Activated T-helper 2 cell treated with anti-CD3 and anti-CD28 coated beads, Interferon-gamma antibody, Interleukin-2, Interleukin-4, amounts not matched to agents 10 μg/mL and 5 μg/mL and 100 μg/mL, durations not matched to agents 14 hours and 24 hours and 36 hours (primary cell): ENCODE data around the gene DDI2. TPM values are rescaled to one million over a fixed set of nuclear protein-coding genes. Genes with fewer than 3 reads are reported as not detected.
"Not testable (repeated sequence)": the region's sequence is repeated elsewhere in the genome, so short reads cannot be mapped to it uniquely, and the experiment has no call there.

Source experiments
- DNase-seq: peaks from one replicate; pipeline ENCODE4 v3.0.0; 2021; ENCODE audit warnings: low spot score
- H3K27ac Mint-ChIP-seq: one replicate; pipeline ENCODE4 v1.8.0; 2021; ENCODE audit warnings: mixed read lengths
- H3K27me3 Mint-ChIP-seq: one replicate; pipeline ENCODE4 v1.8.0; 2021; ENCODE audit warnings: low read depth, mixed read lengths
- H3K36me3 Mint-ChIP-seq: one replicate; pipeline ENCODE4 v1.8.0; 2021; ENCODE audit warnings: low read depth, mixed read lengths
- H3K4me1 Mint-ChIP-seq: one replicate; pipeline ENCODE4 v1.8.0; 2021; ENCODE audit warnings: low read depth, mixed read lengths
- H3K4me3 Mint-ChIP-seq: one replicate; pipeline ENCODE4 v1.8.0; 2021; ENCODE audit warnings: low read depth, mild to moderate bottlenecking, moderate library complexity, mixed read lengths
- H3K9me3 Mint-ChIP-seq: one replicate; pipeline ENCODE4 v1.8.0; 2021; ENCODE audit warnings: mixed read lengths
- intact Hi-C: fragments of 100-400 bp; cut with micrococcal nuclease; formaldehyde crosslinking; loops from one replicate; pipeline ENCODE4 v1.15.1; 2023
- total RNA-seq: library from RNA; stranded (reverse); gene quantifications from 2 replicates; pipeline ENCODE4 v1.2.3, GENCODE V29; 2022

Gene DDI2
- total RNA-seq, 1 donor from 2014 or later, result 46.4 TPM

GRCh38 chr1:15626269-15626950 is 9.2 kb downstream of the DDI2 start:
- peaks cover 41% of the 10 kb centered on the region for H3K4me1 Mint-ChIP-seq
- H3K9me3 Mint-ChIP-seq, result no peaks in the 10 kb centered on the region
- intact Hi-C loops, result no loop called here
- H3K27me3 Mint-ChIP-seq, result no peaks in the 10 kb centered on the region
- peak overlapping the region; percentile 15 for H3K27ac Mint-ChIP-seq
- DNase-seq, result no peak
- H3K4me3 Mint-ChIP-seq, result no peak overlapping the region
- peaks cover 48% of the 10 kb centered on the region for H3K36me3 Mint-ChIP-seq

- no peaks in the 10 kb centered on the region for H3K27me3 Mint-ChIP-seq
- DNase-seq, result no peak
- H3K36me3 Mint-ChIP-seq, result peaks cover 53% of the 10 kb centered on the region
- H3K4me1 Mint-ChIP-seq, result peaks cover 34% of the 10 kb centered on the region
- H3K27ac Mint-ChIP-seq, result peak overlapping the region; percentile 66
- intact Hi-C loops, result no loop called here
- no peak overlapping the region for H3K4me3 Mint-ChIP-seq
- no peaks in the 10 kb centered on the region for H3K9me3 Mint-ChIP-seq
Observed at GRCh38 chr1:15627343-15627988, 10.2 kb downstream of the DDI2 start.

- peak overlapping the region; percentile 66 for H3K27ac Mint-ChIP-seq
- H3K27me3 Mint-ChIP-seq, result no peaks in the 10 kb centered on the region
- intact Hi-C loops, result no loop called here
- peaks cover 53% of the 10 kb centered on the region for H3K36me3 Mint-ChIP-seq
- H3K9me3 Mint-ChIP-seq, result no peaks in the 10 kb centered on the region
- DNase-seq, result no peak
- peaks cover 28% of the 10 kb centered on the region for H3K4me1 Mint-ChIP-seq
- no peak overlapping the region for H3K4me3 Mint-ChIP-seq
Observed at GRCh38 chr1:15628003-15628402, 10.7 kb downstream of the DDI2 start.

DNA sequence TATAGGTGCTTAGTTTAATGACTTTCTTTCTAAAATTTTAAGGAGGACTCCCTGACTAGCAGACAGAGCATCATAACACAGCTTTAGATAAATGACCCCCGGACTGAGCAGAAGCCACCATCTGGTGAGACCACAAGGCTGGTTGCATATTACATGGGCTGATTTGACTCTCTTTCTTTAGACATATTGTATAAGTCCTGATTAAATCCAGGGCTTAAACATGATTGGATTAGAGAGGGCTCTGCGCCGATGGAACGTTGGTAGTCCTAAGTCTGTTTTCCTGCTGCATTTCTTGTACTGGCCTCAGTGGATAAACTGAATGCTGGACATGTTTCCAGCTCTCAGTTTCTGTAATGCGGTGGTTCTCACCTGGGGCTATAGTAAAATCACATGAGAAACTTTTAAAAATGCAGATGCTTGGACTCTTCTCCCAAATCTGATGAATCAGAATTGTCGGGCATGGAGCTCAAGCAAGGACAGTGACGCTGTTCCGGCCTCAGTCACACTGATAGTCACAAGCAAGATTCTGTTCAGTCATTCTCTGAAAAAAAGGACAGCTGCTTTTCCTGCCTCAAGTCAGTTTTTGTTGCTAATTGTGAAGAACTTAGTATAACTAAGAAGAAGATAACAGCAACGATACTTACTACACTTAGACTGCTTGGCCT is 16.6 kb downstream of the DDI2 start:
- no peaks in the 10 kb centered on the region for H3K9me3 Mint-ChIP-seq
- intact Hi-C loops, result no loop called here
- no peak for DNase-seq
- no peaks in the 10 kb centered on the region for H3K27me3 Mint-ChIP-seq
- H3K4me1 Mint-ChIP-seq, result no peaks in the 10 kb centered on the region
- peaks cover 78% of the 10 kb centered on the region for H3K36me3 Mint-ChIP-seq
- no peak overlapping the region for H3K27ac Mint-ChIP-seq
- H3K4me3 Mint-ChIP-seq, result no peak overlapping the region

DNA sequence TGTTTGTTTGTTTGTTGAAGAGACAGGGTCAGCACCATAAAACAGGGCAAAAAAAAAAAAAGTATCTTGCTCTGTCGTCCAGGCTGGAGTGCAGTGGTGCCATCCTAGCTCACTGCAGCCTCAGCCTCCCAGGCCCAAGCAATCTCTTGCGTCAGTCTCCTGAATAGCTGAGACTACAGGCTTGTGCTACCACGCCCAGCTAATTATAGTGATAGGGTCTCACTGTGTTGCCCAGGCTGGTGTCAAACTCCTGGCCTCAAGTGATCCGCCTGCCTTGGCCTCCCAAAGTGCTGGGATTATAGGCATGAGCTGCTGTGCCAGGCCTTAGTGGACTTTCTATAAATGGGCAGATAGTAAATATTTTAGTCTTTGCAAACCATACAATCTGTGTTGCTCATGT is 19.2 kb downstream of the DDI2 start:
- Mint-ChIP-seq H3K36me3 (peaks cover 74% of the 10 kb centered on the region), H3K4me1 (peaks cover 2% of the 10 kb centered on the region)

GRCh38 chr1:15637826-15638225 is 20.6 kb downstream of the DDI2 start:
- Mint-ChIP-seq H3K36me3 (peaks cover 74% of the 10 kb centered on the region), H3K27me3 (no peaks in the 10 kb centered on the region), H3K4me3 (no peak overlapping the region), H3K9me3 (no peaks in the 10 kb centered on the region), H3K4me1 (peaks cover 2% of the 10 kb centered on the region), H3K27ac (no peak overlapping the region)
- no peak for DNase-seq
- intact Hi-C loops, result no loop called here

More for the DNA sequence above, 19.2 kb downstream of the DDI2 start:
- Mint-ChIP-seq H3K9me3 (no peaks in the 10 kb centered on the region), H3K4me3 (no peak overlapping the region), H3K27me3 (no peaks in the 10 kb centered on the region), H3K27ac (no peak overlapping the region)
- DNase-seq, result no peak
- intact Hi-C loops, result no loop called here

DNA sequence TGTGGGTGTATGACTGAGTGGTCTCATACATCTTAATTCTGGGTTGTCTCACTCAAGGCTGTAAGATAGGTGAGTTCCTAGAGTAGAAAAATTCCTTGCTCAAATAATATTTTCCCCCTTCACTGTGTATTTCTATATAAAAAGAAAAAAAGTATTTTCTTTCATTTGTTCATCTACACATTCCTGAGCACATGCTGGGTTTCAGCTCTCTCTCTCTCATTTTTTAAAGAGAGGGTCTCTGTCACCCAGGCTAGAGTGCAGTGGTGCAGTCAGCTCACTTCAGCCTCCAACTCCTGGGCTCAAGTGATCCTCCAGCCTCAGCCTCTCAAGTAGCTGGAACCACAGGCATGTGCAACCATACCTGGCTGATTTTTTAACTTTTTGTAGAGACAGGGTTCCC is 22.0 kb downstream of the DDI2 start:
- H3K27me3 Mint-ChIP-seq, result no peaks in the 10 kb centered on the region
- H3K36me3 Mint-ChIP-seq, result peaks cover 75% of the 10 kb centered on the region
- H3K4me1 Mint-ChIP-seq, result peaks cover 2% of the 10 kb centered on the region
- H3K27ac Mint-ChIP-seq, result no peak overlapping the region
- H3K9me3 Mint-ChIP-seq, result no peaks in the 10 kb centered on the region
- intact Hi-C loops, result no loop called here
- H3K4me3 Mint-ChIP-seq, result no peak overlapping the region
- DNase-seq, result no peak

DNA sequence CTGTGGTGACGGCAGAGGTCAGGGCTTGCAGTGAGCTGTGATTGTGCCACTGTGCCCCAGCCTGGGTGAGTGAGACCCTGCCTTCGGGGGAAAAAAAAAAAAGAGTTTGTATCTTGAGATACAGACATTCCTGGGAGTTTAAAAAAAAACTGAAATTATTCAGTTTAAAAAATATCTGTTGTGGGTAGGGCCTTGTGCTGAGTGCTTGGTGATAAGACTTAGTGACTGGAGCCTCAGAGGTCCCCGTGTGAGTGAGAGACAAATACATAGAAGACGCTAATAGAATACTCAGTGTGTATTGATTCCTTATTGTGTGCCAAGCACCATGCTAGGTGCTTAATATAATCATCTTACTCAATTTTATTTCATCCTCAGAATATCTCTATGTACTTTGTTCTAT is 22.7 kb downstream of the DDI2 start:
- Mint-ChIP-seq H3K27ac (no peak overlapping the region), H3K36me3 (peaks cover 74% of the 10 kb centered on the region)

GRCh38 chr1:15640667-15641066 is 23.4 kb downstream of the DDI2 start:
- no peaks in the 10 kb centered on the region for H3K9me3 Mint-ChIP-seq
- H3K27me3 Mint-ChIP-seq, result no peaks in the 10 kb centered on the region
- no peak for DNase-seq
- intact Hi-C loops, result no loop called here
- no peak overlapping the region for H3K4me3 Mint-ChIP-seq
- H3K4me1 Mint-ChIP-seq, result peaks cover 2% of the 10 kb centered on the region
- peaks cover 77% of the 10 kb centered on the region for H3K36me3 Mint-ChIP-seq
- H3K27ac Mint-ChIP-seq, result peak overlapping the region; percentile 58

More for the DNA sequence above, 22.7 kb downstream of the DDI2 start:
- intact Hi-C loops, result no loop called here
- Mint-ChIP-seq H3K9me3 (no peaks in the 10 kb centered on the region), H3K4me1 (peaks cover 2% of the 10 kb centered on the region), H3K4me3 (no peak overlapping the region), H3K27me3 (no peaks in the 10 kb centered on the region)
- DNase-seq, result no peak

DNA sequence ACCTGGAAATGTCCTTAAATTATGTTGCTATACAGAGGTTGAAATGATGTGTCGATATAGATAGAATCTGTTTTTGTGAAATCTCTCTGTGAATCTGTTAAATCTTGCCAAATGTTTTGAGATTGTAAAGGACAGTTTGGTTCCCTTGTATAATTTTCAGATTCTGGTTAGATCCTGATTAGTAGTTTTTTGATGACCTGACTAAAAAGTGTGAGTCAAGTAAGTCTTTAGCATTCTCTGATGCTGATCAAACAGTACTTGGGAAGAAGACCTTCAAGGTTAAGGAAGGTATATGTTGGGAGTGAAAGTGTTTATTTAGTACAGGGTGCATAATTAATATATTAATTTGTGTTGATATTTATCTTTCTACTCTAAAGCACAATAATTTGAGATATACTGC is 32.7 kb downstream of the DDI2 start:
- intact Hi-C loops, result no loop called here
- H3K27ac Mint-ChIP-seq, result no peak overlapping the region
- no peak overlapping the region for H3K4me3 Mint-ChIP-seq
- no peaks in the 10 kb centered on the region for H3K27me3 Mint-ChIP-seq
- DNase-seq, result no peak
- H3K36me3 Mint-ChIP-seq, result peaks cover 53% of the 10 kb centered on the region
- no peaks in the 10 kb centered on the region for H3K9me3 Mint-ChIP-seq
- H3K4me1 Mint-ChIP-seq, result no peaks in the 10 kb centered on the region

DNA sequence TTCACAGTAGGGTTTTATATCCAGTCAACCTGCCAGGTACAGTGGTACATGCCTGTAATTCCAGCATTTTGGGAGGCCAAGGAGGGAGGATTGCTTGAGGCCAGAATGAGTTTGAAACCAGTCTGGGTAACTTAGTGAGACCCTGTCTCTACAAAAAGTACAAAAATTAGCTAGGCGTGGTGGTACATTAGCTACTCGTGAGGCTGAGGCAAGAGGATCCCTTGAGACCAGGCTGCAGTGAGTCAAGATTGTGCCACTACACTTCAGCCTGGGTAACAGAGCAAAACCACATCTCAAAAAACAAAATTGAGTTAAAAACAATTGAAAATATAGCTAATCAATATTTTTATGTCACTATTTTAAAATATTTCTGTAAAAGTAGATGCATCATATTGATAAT is 33.2 kb downstream of the DDI2 start:
- intact Hi-C loops, result no loop called here
- Mint-ChIP-seq H3K9me3 (no peaks in the 10 kb centered on the region), H3K4me1 (no peaks in the 10 kb centered on the region), H3K36me3 (peaks cover 52% of the 10 kb centered on the region), H3K27ac (no peak overlapping the region), H3K4me3 (no peak overlapping the region), H3K27me3 (no peaks in the 10 kb centered on the region)
- no peak for DNase-seq

DNA sequence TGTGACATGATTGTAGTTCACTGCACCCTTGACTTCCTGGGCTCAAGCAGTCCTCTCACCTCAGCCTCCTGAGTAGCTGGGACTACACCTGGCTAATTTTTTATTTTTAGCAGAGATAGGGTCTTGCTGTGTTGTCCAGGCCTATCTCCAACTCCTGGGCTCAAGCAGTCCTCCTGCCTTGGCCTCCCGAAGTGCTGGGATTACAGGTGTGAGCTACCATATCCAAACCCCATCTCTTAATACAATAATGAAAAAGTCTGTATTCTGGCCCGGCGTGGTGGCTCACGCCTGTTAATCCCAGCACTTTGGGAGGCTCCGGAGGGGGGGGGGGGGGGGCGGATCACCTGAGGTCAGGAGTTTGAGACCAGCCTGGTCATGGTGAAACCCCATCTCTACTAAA is 34.9 kb downstream of the DDI2 start:
- H3K4me3 Mint-ChIP-seq, DNase-seq, intact Hi-C loops, H3K4me1 Mint-ChIP-seq, H3K27me3 Mint-ChIP-seq, H3K9me3 Mint-ChIP-seq, H3K27ac Mint-ChIP-seq: not testable (repeated sequence)
- H3K36me3 Mint-ChIP-seq, result peaks cover 55% of the 10 kb centered on the region

- H3K36me3 Mint-ChIP-seq, result peaks cover 57% of the 10 kb centered on the region
- H3K27ac Mint-ChIP-seq, result no peak overlapping the region
- intact Hi-C loops, result no loop called here
- H3K4me3 Mint-ChIP-seq, result no peak overlapping the region
- H3K4me1 Mint-ChIP-seq, result no peaks in the 10 kb centered on the region
- DNase-seq, result no peak
- no peaks in the 10 kb centered on the region for H3K27me3 Mint-ChIP-seq
- no peaks in the 10 kb centered on the region for H3K9me3 Mint-ChIP-seq
Observed at GRCh38 chr1:15654091-15654690, 36.9 kb downstream of the DDI2 start.
